ENCODE data around the gene RARRES2. TPM values are rescaled to one million over a fixed set of nuclear protein-coding genes. Genes with fewer than 3 reads are reported as not detected.
A peak's percentile ranks its signal among the peaks of the same experiment; 100 is the strongest.

The RARRES2 gene
- total and polyA plus RNA-seq, 2 of the 13 experiments (the other 11 are each of a cell fraction or from before 2014, with no cell fraction given), result 134 to 172 TPM

GRCh38 chr7:150384406-150385301 is 43.2 kb upstream of the RARRES2 start (continued):
- 0 out of 2 replicates have a peak, but pooled peaks have one; percentile 16 for TF ChIP-seq ZNF230 (CRISPR knock-in tag; IDR thresholded peaks at IDR 0.05)
- TF ChIP-seq ZNF607 (CRISPR knock-in tag; IDR thresholded peaks at IDR 0.05; ENCODE audit: borderline replicate concordance), result 0 out of 2 replicates have a peak, but pooled peaks have one; percentile 5
- 0 out of 2 replicates have a peak, but pooled peaks have one; percentile 25 for TF ChIP-seq ZNF296 (CRISPR knock-in tag; conservative IDR thresholded peaks at IDR 0.05)

- H3K36me3 ChIP-seq (replicated peaks in 1 of 2; ENCODE audit: control insufficient read depth in 1 of 2, insufficient read depth in 2 of 2, low read length in 2 of 2), result no peaks in the 10 kb centered on the region
- peak; percentile 98 for DNase-seq (ENCODE audit: low spot score)
- ChIA-PET POLR2A (interaction anchor here (0.8 to 8.7 kb wide), 13 partner anchors 9 to 61 kb away, joined by 3 to 181 read pairs (median 7); partner anchors contain the start of genes ACTR3C, LRRC61, RARRES2 and REPIN1), CTCF (ENCODE audit: low intra/inter-chr PET ratio, low total read pairs) (no interaction called here)
- peaks cover 85% of the 10 kb centered on the region for H3K4me1 ChIP-seq (ENCODE audit: insufficient read depth, low read length)
- ATAC-seq, result peak; percentile 81
- H2AFZ ChIP-seq (ENCODE audit: low read length), result no peak overlapping the region
- H3K9ac ChIP-seq (ENCODE audit: insufficient read depth, low read depth, low read length), result peak overlapping the region; percentile 84
- peak overlapping the region; percentile 88 for H3K4me2 ChIP-seq (ENCODE audit: low read depth, low read length)
- BruUV-seq (replicated peaks), result no TSS peak
- peaks cover 3% of the 10 kb centered on the region; the same call in 1 of the 2 replicates for H4K20me1 ChIP-seq (ENCODE audit: insufficient read depth, low read length)
- H3K27me3 ChIP-seq (ENCODE audit: control insufficient read depth in 1 of 2, insufficient read depth in 2 of 2, low read length in 2 of 2), result no peaks in the 10 kb centered on the region
- FAIRE-seq, result peak; percentile 98
- peak overlapping the region; percentile 94 for H3K27ac ChIP-seq (ENCODE audit: extremely low read length, insufficient read depth, low read length)
- WGBS (ENCODE audit: low lambda C conversion rate), result 28% methylated on average over 11 of the region's 22 CpGs
- H3K9me3 ChIP-seq (ENCODE audit: low read length), result no peaks in the 10 kb centered on the region
- peaks cover 47% of the 10 kb centered on the region for H3K79me2 ChIP-seq (ENCODE audit: insufficient read depth, low read length)
- in situ Hi-C loops (cut with HindIII; ENCODE audit: extremely low pct_ligation_motif_present, low pct_unique_long_range_greater_than_20kb) (no loop called here), intact Hi-C loops (cut with micrococcal nuclease; ENCODE audit: unreplicated experiment) (loop anchor here (1.0 kb wide), 1 partner anchor 29 kb away; no protein-coding TSS in a partner anchor)
- peak overlapping the region; percentile 22 to 65 (median 40); a peak in 5 of 6 replicates for H3K4me3 ChIP-seq (replicated peaks in 1 of 3; ENCODE audit: insufficient read depth in 1 of 3, low read depth in 2 of 3, low read length in 3 of 3)
- no peak for TF ChIP-seq TCF12 (IDR thresholded peaks at IDR 0.05)
- TF ChIP-seq TCF12 (CRISPR knock-in tag; IDR thresholded peaks at IDR 0.05), result no peak
- TF ChIP-seq SMAD3 (CRISPR knock-in tag; IDR thresholded peaks at IDR 0.05), result 0 out of 2 replicates have a peak, but pooled peaks have one; percentile 40
- peak; percentile 93 for TF ChIP-seq ZNF136 (CRISPR knock-in tag; IDR thresholded peaks at IDR 0.05; ENCODE audit: low read depth)
- 0 out of 2 replicates have a peak, but pooled peaks have one; percentile 27 for TF ChIP-seq ZNF629 (CRISPR knock-in tag; conservative IDR thresholded peaks at IDR 0.05)
- TF ChIP-seq ZNF792 (CRISPR knock-in tag; IDR thresholded peaks at IDR 0.05), result no peak
- no peak for TF ChIP-seq SRSF1 (optimal IDR thresholded peaks at IDR 0.05; ENCODE audit: low read depth, low read length)
- peak; percentile 54 for TF ChIP-seq NR2F6 (IDR thresholded peaks at IDR 0.05)
- TF ChIP-seq NR2F6 (CRISPR knock-in tag; IDR thresholded peaks at IDR 0.05), result peak; percentile 66; the same call in 1 of the 2 replicates
- no peak for TF ChIP-seq ZNF530 (CRISPR knock-in tag; IDR thresholded peaks at IDR 0.05; ENCODE audit: low read depth)
- no peak for TF ChIP-seq ZNF343 (CRISPR knock-in tag; IDR thresholded peaks at IDR 0.05)
- TF ChIP-seq ATF7 (IDR thresholded peaks at IDR 0.05), result no peak
- no peak for TF ChIP-seq ATF7 (CRISPR knock-in tag; IDR thresholded peaks at IDR 0.05)
- TF ChIP-seq NFAT5 (CRISPR knock-in tag; IDR thresholded peaks at IDR 0.05), result no peak
These were observed 42.4 kb upstream of the RARRES2 start for GRCh38 chr7:150383710-150384397.

All from HepG2 (cell line).